ENCODE measurements around the gene TCP11.

TCP11 gene

GRCh38 chr6:35079311-35080000 is 61.7 kb downstream of the TCP11 start:
- DNase-seq (ENCODE audit: low read depth), result no peak
- no peak overlapping the region for H3K4me3 ChIP-seq (ENCODE audit: low read depth, low read length)
- no peak for TF ChIP-seq CTCF (IDR thresholded peaks at IDR 0.05; ENCODE audit: low read depth, low read length)
- TF ChIP-seq MAX (IDR thresholded peaks at IDR 0.05; ENCODE audit: low read depth, low read length), result no peak
- TF ChIP-seq POLR2A (IDR thresholded peaks at IDR 0.05; ENCODE audit: extremely low read depth, insufficient read length), result no peak
- no peak for TF ChIP-seq MYC (IDR thresholded peaks at IDR 0.05; ENCODE audit: low read depth, low read length)

- no peak overlapping the region for H3K4me3 ChIP-seq (ENCODE audit: low read depth, low read length)
- DNase-seq (ENCODE audit: low read depth), result no peak
- TF ChIP-seq MYC (IDR thresholded peaks at IDR 0.05; ENCODE audit: low read depth, low read length) (no peak), POLR2A (IDR thresholded peaks at IDR 0.05; ENCODE audit: extremely low read depth, insufficient read length) (no peak), MAX (IDR thresholded peaks at IDR 0.05; ENCODE audit: low read depth, low read length) (no peak), CTCF (IDR thresholded peaks at IDR 0.05; ENCODE audit: low read depth, low read length) (no peak)
Measured at GRCh38 chr6:35078896-35079295, 62.2 kb downstream of the TCP11 start.

- no peak overlapping the region for H3K4me3 ChIP-seq (ENCODE audit: low read depth, low read length)
- DNase-seq (ENCODE audit: low read depth), result no peak
- TF ChIP-seq CTCF (IDR thresholded peaks at IDR 0.05; ENCODE audit: low read depth, low read length) (no peak), POLR2A (IDR thresholded peaks at IDR 0.05; ENCODE audit: extremely low read depth, insufficient read length) (no peak), MYC (IDR thresholded peaks at IDR 0.05; ENCODE audit: low read depth, low read length) (no peak), MAX (IDR thresholded peaks at IDR 0.05; ENCODE audit: low read depth, low read length) (no peak)
Measured at GRCh38 chr6:35078226-35078850, 62.8 kb downstream of the TCP11 start.

GRCh38 chr6:35077713-35078105 is 63.4 kb downstream of the TCP11 start:
- no peak overlapping the region for H3K4me3 ChIP-seq (ENCODE audit: low read depth, low read length)
- no peak for TF ChIP-seq CTCF (IDR thresholded peaks at IDR 0.05; ENCODE audit: low read depth, low read length)
- no peak for TF ChIP-seq MYC (IDR thresholded peaks at IDR 0.05; ENCODE audit: low read depth, low read length)
- no peak for TF ChIP-seq POLR2A (IDR thresholded peaks at IDR 0.05; ENCODE audit: extremely low read depth, insufficient read length)
- no peak for TF ChIP-seq MAX (IDR thresholded peaks at IDR 0.05; ENCODE audit: low read depth, low read length)
- no peak for DNase-seq (ENCODE audit: low read depth)

- TF ChIP-seq MAX (IDR thresholded peaks at IDR 0.05; ENCODE audit: low read depth, low read length), result no peak
- no peak for TF ChIP-seq POLR2A (IDR thresholded peaks at IDR 0.05; ENCODE audit: extremely low read depth, insufficient read length)
- TF ChIP-seq CTCF (IDR thresholded peaks at IDR 0.05; ENCODE audit: low read depth, low read length), result no peak
- no peak for TF ChIP-seq MYC (IDR thresholded peaks at IDR 0.05; ENCODE audit: low read depth, low read length)
- no peak for DNase-seq (ENCODE audit: low read depth)
- no peak overlapping the region for H3K4me3 ChIP-seq (ENCODE audit: low read depth, low read length)
Measured at GRCh38 chr6:35076997-35077712, 64.0 kb downstream of the TCP11 start.
